Measurements from ENCODE around the gene LZTR1.

- TF ChIP-seq EZH2phosphoT487 (IDR thresholded peaks at IDR 0.05), result no peak
- no peak for TF ChIP-seq CTCF (IDR thresholded peaks at IDR 0.05)
These were observed 28.2 kb upstream of the LZTR1 start for GRCh38 chr22:20953668-20954500.
